ENCODE results near the gene LMO1.
A peak's percentile ranks its signal among the peaks of the same experiment; 100 is the strongest.

The LMO1 gene

GRCh38 chr11:8225589-8226036, 38.1 kb downstream of the LMO1 start:
- peak; percentile 77 for DNase-seq

DNA sequence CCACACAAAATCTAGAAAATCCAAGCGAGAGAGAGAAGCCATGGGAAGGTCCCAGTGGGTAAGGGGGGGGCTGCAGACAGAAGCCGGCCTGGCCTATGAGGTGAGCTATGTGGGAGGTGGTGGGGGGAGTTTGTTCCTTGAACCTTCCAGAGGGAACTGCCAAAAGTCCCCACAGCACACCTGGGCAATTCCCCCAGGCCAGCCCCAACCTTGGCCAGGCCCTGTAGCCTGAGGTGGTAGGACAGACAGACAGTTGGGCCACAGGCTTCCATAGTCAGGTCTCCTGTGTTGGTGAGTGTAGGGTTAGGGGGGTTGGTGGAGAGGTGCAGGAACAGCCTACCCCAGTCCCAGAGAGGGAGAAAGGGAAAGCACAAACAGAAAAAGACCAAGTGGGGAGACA, 39.0 kb downstream of the LMO1 start:
- DNase-seq, result no peak

GRCh38 chr11:8224161-8224591, 39.5 kb downstream of the LMO1 start:
- DNase-seq, result no peak

DNA sequence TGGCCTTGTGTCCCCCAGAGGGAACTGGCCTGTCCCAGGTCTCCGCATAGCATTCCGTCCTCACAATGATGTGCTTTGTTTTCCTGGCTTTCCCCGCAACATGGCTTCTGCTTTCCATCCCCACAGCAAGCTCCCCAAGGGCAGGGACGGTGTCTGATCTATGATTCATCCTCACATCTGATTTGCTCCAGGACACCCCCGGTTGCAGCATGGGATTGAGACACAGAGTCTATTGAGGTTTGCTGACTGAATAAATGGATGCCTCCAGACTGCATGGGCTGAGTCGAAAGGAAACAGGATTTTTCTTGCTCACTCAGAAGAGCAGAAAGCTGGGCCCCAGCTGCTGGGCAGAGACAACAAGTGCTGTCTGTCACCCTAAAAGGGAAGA, 40.2 kb downstream of the LMO1 start:
- no peak for DNase-seq

DNA sequence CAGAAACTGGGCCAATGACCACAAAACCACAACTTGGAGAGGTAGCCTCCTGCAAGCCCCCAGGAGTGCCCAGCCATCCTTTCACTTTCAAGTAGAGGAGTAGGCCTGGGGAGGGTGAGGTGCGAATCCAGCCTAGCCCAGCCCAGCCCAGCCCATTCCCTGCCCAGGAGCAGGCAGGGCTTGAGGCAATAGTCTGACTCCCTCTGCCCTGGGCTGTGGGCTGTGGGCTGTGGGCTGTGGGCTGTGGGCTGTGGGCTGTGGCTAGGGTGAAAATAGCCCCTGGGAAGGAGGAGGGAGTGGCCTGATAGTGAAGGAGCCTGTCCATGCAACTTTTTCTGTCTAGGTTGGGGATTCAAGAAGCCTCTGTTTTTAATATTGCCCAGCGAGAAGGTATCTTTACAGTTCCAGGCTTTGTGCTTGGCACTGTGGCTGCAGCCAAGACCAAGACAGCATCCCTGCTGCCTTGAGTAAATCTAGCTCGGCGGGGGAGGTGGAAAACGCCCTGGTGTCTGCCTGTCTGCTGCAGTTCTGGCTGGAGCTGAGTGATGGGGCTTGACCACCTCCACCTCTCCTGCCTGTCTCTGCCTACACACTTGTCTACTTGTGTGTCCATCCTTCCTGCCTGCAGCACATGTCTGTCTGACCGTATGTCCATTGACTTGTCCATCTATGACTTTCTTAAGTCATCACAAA, 40.7 kb downstream of the LMO1 start:
- DNase-seq, result peak; percentile 43

DNA sequence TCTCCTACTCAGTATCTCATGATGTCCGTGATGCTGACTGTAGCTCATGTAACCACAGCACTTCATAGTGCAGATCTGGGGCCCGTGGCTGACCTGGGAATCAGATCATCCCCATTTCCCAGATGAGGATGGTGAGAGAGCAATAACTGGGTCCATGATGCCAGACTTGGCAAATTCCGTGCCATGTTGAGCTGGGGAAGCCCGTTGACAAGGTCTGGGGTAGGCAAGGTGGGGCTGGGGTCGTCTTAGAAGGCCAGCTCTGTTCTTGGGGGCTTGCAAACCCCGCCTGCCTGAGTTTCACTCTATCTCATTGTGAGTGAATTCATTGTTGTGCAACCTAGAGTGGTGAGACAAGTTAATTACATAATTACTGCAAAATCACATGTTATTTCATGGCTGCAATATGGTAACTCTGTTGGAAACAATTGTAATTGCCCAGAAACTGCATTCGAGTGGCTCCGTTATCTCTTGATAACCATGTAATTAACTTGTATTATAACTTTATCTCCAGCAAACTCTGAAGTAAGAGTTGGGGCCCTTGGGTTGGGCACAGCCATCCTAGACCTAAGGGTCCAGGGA, 41.7 kb downstream of the LMO1 start:
- DNase-seq, result peak; percentile 31

DNA sequence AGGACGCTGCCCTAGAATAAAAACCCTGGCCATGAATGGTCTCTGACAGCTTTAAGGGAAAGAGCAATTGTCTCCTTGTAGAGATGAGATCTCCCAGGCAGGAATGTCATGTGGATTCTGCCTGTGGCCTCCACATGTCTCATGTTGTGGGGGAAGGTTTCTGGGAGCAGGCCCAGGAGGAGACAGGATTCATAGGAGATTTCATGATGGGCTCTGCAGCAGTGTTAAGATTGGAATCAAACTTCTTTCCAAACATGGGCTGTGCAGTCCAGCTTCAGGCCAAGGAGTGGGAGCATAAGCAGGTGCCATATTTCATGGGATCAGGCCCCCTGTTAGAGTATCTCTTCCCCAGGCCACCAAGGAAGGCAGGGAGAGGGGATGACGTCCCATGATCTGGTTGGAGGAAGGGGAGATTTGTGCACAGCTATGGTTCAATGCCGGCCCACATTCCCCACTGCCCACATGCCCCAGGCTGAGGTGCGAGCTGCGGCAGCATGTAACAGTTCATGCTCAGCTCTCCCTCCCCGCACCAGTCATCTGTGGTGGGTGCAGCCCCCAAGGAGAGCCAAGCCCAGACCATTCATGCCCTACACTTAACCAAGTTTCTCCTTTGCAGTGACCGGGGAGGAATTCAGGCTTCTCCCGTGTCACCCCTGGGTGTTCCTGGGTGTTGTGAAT, 42.5 kb downstream of the LMO1 start:
- DNase-seq, result no peak

- no peak for DNase-seq
Measured at GRCh38 chr11:8220261-8221045, 43.2 kb downstream of the LMO1 start.

- peak; percentile 72 for DNase-seq
Measured at GRCh38 chr11:8219257-8220021, 44.2 kb downstream of the LMO1 start.

- no peak for DNase-seq
Measured at GRCh38 chr11:8218840-8219239, 44.8 kb downstream of the LMO1 start.

DNA sequence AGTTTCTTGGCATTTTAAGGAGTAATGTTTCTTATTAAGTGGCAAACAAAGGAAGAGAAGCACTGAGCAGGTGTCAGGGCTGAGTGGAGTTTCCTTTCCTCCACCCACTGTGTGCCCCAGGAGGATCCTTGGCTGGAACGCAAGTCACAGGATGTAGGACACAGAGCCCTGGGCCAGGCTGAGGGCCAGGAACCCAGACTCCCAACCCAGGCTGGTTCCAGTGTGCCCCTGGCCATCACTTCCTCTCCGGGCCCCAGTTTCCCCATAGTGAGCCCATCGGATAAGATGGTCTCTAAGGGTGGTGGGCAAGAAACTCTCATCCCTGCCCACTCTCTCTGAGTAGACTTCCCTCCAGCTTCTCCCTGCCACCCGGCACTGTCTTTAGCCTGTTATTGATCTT, 45.3 kb downstream of the LMO1 start:
- no peak for DNase-seq

DNA sequence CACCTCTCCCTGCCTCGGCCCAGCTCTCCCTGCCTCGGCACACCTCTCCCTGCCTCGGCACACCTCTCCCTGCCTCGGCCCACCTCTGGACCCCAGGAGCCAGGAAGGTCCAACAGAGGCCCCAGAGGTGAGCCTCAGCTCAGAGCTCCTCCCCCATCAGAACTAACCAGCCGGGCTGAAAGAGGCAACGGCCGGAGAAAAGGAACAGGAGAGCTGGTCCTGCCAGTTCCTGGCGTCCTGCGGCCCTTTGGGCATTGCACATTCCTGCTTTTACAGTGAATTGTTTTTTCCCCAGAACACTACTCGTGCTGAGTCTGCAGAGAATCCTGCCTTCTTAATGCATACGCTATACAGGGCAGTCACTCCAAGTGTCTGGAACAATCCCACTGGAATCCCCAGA, 45.8 kb downstream of the LMO1 start:
- DNase-seq, result no peak

DNA sequence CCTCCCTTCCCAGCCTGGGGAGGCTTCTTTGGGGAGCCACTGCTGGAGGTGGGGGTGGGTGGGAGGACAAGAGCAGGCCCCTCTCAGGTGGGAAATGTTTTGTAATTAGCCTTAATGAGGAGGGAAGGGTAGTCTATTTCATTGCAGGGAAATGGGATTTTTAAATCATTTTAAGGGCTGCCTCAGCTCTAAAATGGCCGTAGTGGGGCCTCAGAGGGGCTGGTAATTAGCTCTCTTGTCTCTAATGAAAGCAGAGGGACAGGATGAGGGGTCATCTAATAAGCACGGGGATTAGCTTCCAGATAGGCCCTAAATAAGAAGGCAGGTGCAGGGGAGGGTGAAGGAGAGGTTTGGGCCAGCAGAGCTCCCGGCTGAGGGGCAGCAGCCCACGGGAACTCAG, 46.5 kb downstream of the LMO1 start:
- no peak for DNase-seq

DNA sequence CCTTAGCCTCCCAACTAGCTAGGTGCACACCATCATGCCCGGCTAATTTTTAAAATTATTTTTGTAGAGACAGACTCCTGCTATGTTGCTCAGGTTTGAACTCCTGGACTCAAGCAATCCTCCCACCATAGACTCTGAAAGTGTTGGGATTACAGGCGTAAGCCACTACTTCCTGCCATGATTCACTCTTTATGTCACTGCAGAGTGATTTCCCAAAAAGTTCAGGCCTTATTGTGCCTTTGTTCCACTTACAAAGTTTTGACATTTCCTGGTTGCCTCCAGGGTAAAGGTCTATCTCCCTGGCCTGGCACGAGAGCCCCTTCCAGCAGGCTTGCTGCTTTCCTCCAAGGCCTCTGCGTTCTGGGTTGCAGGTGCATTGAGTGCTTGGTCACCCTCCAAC, 50.3 kb downstream of the LMO1 start:
- no peak for DNase-seq

DNA sequence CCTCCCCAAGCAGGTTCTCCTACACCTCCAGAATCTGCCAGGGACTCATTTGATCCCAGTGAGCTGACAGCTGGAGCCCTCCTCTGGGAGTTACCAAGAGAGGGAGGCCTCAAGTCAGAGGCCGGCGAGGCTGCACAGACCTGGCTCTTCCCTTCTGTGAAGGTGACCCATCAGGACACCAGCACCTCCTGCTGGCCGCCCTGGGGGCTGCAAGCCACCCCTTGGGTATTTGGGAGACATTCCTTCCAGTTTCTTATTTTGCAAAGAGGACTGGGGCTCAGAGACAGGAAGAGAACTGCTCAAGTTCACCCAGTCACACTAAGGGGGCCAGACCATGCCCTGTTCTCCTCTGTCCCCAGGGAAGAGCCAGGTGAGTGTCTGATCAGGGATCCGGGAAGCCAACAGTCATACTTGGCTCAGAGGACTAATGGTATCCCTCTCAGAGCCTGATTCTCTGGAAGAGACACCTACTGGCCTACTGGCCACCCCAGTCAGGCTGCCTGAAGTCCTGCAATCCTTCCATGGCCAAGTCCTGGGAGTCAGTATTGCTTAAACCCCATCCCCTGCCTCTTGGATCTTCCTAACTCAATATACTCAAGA, 54.4 kb downstream of the LMO1 start:
- peak; percentile 73 for DNase-seq

- no peak for DNase-seq
Measured at GRCh38 chr11:8207080-8208000, 56.3 kb downstream of the LMO1 start.

DNA sequence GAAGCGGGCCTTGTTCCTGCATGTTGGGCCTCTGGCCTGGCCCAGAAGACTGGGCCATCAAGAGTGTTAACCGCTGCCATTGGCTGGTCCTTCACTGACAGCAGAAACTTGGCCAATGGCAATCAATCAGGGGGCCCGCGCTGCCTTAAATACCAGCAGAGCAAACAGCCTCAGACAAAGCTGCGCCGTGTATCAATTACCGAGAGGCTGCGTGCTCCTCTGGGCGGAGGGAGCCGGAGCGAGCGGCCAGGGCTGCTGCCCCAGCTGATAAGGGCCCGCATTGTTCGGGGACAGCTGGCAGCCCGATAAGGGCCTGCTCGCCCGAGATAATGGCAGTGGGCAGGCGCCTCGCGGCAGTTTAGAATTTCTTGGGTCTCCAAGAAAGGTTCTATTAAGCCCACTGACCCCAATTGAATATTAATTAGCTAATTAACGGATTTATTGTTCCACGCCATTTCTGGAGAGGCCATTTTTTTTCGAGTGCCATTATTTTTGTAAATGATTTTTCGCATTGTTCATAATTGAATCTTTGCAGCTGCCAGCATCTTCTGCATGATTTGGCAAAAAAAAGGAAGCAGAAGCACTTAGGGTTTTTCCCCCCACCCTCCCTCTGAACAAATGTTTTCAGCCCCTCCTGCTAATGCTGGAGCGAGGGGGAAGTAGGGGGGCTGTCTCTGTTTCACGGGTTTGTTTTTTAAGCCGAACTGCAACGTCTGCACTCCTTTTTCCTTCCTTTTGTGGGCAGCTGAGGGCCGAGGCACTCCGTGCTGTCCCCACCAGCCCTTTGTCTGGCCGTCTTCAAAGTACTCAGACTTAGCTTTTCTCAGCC, 57.2 kb downstream of the LMO1 start:
- peak; percentile 98 for DNase-seq

GRCh38 chr11:8205566-8205965, 58.1 kb downstream of the LMO1 start:
- no peak for DNase-seq

DNA sequence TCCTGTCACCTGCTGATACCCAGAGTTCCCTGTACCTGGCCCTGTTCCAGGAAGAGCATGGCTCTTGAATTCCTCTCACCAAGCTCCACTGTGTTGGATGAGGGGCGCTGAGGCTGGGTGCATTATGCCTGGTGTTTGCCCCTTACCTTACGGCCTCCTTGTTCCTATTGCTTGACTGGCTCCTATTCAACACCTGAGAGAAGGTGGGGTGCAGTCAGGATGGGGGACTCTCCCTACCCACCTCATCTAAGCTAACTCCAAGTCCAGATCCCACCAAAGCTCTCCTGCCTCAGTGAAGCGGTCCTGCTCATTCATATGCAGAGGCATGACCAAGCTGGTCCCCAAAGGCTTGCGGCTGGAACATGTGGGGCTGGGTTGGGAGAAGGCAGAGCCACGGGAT, 59.1 kb downstream of the LMO1 start:
- no peak for DNase-seq

GRCh38 chr11:8204025-8204424, 59.7 kb downstream of the LMO1 start:
- no peak for DNase-seq
